Mesendoderm (in vitro differentiated cells): ENCODE results near the gene PBRM1.

Experiments
- DNase-seq: peaks from one replicate; pipeline ENCODE4 v3.0.0; 2013
- H2AK5ac ChIP-seq: 2 replicates; pipeline ENCODE4 v1.6.1; 2013; ENCODE audit warnings: low read length, inconsistent platforms
- H2BK120ac ChIP-seq: 2 replicates; pipeline ENCODE4 v1.6.1; 2013; ENCODE audit warnings: low read depth, mild to moderate bottlenecking, low read length, moderate library complexity, mixed read lengths
- H2BK15ac ChIP-seq: replicated peaks from 2 replicates; pipeline ENCODE4 v1.6.1; 2013; ENCODE audit warnings: low read depth, mild to moderate bottlenecking, moderate library complexity
- H2BK5ac ChIP-seq: 2 replicates; pipeline ENCODE4 v1.6.1; 2013; ENCODE audit warnings: low read length, inconsistent platforms
- H3K18ac ChIP-seq: 2 replicates; pipeline ENCODE4 v1.6.1; 2013; ENCODE audit warnings: mild to moderate bottlenecking, low read length, mixed read lengths
- H3K23ac ChIP-seq: one replicate; pipeline ENCODE4 v1.6.1; 2013; ENCODE audit warnings: low read length
- H3K27ac ChIP-seq: 2 replicates; pipeline ENCODE4 v1.5.1; 2013; ENCODE audit warnings: low read depth, mild to moderate bottlenecking, inconsistent platforms, low read length, moderate library complexity
- H3K27me3 ChIP-seq: 2 replicates; pipeline ENCODE4 v1.6.1; 2013; ENCODE audit warnings: low read length, control low read depth, mild to moderate bottlenecking, inconsistent platforms; ENCODE audit not compliant: insufficient read depth, poor library complexity
- H3K36me3 ChIP-seq: 2 replicates; pipeline ENCODE4 v1.6.1; 2013; ENCODE audit warnings: low read length, inconsistent platforms; ENCODE audit not compliant: control insufficient read depth, insufficient read depth
- H3K4ac ChIP-seq: one replicate; pipeline ENCODE4 v1.6.1; 2013; ENCODE audit warnings: low read depth, mild to moderate bottlenecking, low read length, moderate library complexity
- H3K4me1 ChIP-seq: 2 replicates; pipeline ENCODE4 v1.6.1; 2013; ENCODE audit warnings: low read depth, low read length, inconsistent platforms; ENCODE audit not compliant: control insufficient read depth
- H3K4me2 ChIP-seq: 2 replicates; pipeline ENCODE4 v1.6.1; 2013; ENCODE audit warnings: low read length
- H3K4me3 ChIP-seq: 2 replicates; pipeline ENCODE4 v1.5.1; 2013; ENCODE audit warnings: mild to moderate bottlenecking, low read length
- H3K56ac ChIP-seq: one replicate; pipeline ENCODE4 v1.6.1; 2013; ENCODE audit warnings: low read length
- H3K79me1 ChIP-seq: 2 replicates; pipeline ENCODE4 v1.6.1; 2013; ENCODE audit warnings: low read length, inconsistent platforms
- H3K79me2 ChIP-seq: 2 replicates; pipeline ENCODE4 v1.6.1; 2013; ENCODE audit warnings: mild to moderate bottlenecking, low read length; ENCODE audit not compliant: control insufficient read depth, insufficient read depth
- H3K9ac ChIP-seq: 2 replicates; pipeline ENCODE4 v1.6.1; 2013; ENCODE audit warnings: low read length, inconsistent platforms
- H4K5ac ChIP-seq: one replicate; pipeline ENCODE4 v1.6.1; 2013; ENCODE audit warnings: low read length
- H4K8ac ChIP-seq: one replicate; pipeline ENCODE4 v1.6.1; 2013; ENCODE audit warnings: low read depth, mild to moderate bottlenecking, control low read depth, low read length, moderate library complexity
- WGBS: extraction: QIAGEN DNeasy Blood & Tissue Kit; methylation state at CpG from one replicate; pipeline ENCODE4 v1.1.7; 2013; ENCODE audit warnings: low lambda C conversion rate, missing lambda C conversion rate; ENCODE audit not compliant: insufficient coverage; ENCODE audit errors: extremely low coverage; 5-methylcytosine and 5-hydroxymethylcytosine counted together

PBRM1 gene

DNA sequence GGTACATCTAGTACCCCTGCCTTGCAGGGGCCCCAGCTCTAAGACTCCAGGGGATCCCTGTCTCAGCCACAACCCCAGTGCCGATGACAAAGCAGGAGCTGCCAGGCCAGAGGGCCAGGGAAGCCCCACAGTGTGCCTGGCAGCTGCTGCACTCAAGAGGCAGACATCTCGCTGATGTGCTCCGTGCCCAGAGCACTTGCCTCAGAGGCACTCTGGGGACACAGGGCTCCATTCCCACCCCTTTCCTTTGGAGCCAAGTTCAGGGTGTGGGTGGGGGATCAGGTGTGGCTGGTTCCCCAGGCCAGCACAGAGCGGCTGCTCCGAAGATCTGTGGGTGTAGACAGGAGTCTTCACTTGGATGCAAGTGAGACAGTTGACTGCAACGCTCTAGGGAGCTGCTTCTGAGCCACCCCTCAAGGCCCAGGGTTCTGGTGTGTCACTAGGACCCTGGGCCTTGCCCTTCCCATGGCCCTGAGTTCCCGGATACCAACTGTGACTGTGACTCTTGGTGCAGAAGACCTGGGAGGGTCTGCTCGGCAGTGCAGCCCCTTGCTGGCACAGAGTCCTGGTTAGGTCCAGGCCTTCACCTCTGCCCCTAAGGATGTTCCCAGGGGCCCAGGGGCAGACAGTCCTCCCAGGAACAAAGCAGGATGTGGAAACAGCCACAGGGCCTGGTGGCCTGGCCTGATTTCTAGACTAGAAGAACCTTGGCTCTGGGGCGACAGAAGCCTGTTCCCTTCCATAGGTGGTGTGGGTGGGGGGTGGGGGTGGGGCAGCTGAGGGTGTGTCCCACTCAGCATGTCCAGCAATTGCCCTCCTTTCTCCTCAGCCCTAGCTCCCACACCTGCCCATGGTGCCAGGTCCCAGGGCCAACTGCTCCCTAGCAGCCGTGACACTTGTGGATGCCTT, 154.5 kb downstream of the PBRM1 start:
- no peak overlapping the region for H3K18ac ChIP-seq
- peaks cover 12% of the 10 kb centered on the region for H3K36me3 ChIP-seq
- peaks cover 30% of the 10 kb centered on the region for H3K79me2 ChIP-seq
- H3K4ac ChIP-seq, result no peak overlapping the region
- H4K8ac ChIP-seq, result no peak overlapping the region
- H3K4me2 ChIP-seq, result no peak overlapping the region
- H2BK15ac ChIP-seq, result no peak overlapping the region
- H3K4me1 ChIP-seq, result peaks cover 7% of the 10 kb centered on the region
- no peaks in the 10 kb centered on the region for H3K27me3 ChIP-seq
- H3K79me1 ChIP-seq, result peaks cover 30% of the 10 kb centered on the region
- H2BK120ac ChIP-seq, result no peak overlapping the region
- no peak overlapping the region for H3K56ac ChIP-seq
- H3K27ac ChIP-seq, result no peak overlapping the region
- no peak overlapping the region for H2BK5ac ChIP-seq
- H4K5ac ChIP-seq, result no peak overlapping the region
- no peak overlapping the region for H3K4me3 ChIP-seq
- WGBS, result no CpG with 5 or more reads among the region's 10 CpGs
- no peak overlapping the region for H2AK5ac ChIP-seq
- H3K23ac ChIP-seq, result no peak overlapping the region
- no peak for DNase-seq
- H3K9ac ChIP-seq, result peak overlapping the region; percentile 31

DNA sequence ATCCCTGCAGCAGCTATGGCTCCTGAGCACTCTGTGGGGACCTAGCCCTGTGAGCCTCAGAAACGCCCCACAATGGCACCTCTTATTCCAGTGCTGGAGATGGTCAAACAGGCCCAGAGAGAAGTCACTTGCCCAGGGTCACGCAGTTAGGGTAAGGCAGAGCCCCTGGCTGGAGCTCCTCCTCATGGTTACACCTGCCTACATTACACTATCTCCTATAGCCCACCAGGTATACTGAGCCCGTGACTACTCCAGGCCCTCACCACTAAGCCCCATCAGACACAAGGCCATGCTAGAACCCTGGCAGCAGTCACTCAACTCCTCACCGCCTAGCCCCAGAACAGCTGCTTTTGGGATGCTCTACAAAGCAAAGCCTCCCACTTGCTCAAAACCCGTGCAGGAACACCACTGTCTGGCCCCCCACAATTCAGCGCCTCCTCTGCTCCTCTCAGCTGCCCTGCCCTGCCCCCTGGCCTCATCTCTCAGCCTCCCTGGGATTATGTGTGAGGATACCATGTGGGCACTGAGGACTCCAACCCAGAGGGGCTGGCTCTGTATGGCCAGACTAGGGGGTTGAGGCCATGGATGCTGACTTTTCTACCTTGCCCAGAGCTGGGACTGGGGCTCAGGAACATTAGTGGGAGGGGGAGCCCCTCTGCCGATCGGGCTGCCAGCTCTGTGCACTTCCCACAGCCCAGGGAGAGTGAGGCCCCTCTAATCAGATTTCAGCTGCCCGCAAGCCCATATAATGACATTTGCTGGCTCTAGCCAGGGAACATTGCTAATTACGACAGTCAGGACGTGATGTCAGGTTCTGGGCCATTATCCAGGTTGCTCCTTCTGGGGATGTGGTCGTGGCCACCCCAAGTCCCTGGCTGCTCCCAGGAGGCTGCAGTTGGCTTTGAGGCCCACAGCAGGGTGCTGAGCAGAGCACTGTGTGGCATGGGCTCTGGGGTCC, 156.1 kb downstream of the PBRM1 start:
- H3K36me3 ChIP-seq, result peaks cover 19% of the 10 kb centered on the region
- no peak overlapping the region for H3K56ac ChIP-seq
- no peak overlapping the region for H3K23ac ChIP-seq
- no peaks in the 10 kb centered on the region for H3K27me3 ChIP-seq
- peaks cover 30% of the 10 kb centered on the region for H3K79me2 ChIP-seq
- WGBS, result no CpG with 5 or more reads among the region's 12 CpGs
- no peak overlapping the region for H2BK120ac ChIP-seq
- no peak overlapping the region for H3K18ac ChIP-seq
- H3K9ac ChIP-seq, result no peak overlapping the region
- no peak overlapping the region for H3K27ac ChIP-seq
- no peak for DNase-seq
- no peak overlapping the region for H3K4me2 ChIP-seq
- no peak overlapping the region for H2BK5ac ChIP-seq
- no peak overlapping the region for H3K4ac ChIP-seq
- H2AK5ac ChIP-seq, result no peak overlapping the region
- H3K79me1 ChIP-seq, result peaks cover 30% of the 10 kb centered on the region
- H3K4me1 ChIP-seq, result peaks cover 6% of the 10 kb centered on the region
- H4K5ac ChIP-seq, result no peak overlapping the region
- H3K4me3 ChIP-seq, result no peak overlapping the region
- no peak overlapping the region for H4K8ac ChIP-seq
- no peak overlapping the region for H2BK15ac ChIP-seq

GRCh38 chr3:52528586-52529375, 156.9 kb downstream of the PBRM1 start:
- Histone ChIP-seq H3K4me2 (no peak overlapping the region), H2BK120ac (no peak overlapping the region), H3K27ac (no peak overlapping the region), H3K4me1 (peaks cover 3% of the 10 kb centered on the region), H3K9ac (no peak overlapping the region), H3K56ac (no peak overlapping the region), H2BK15ac (no peak overlapping the region), H3K79me1 (peaks cover 30% of the 10 kb centered on the region), H3K27me3 (no peaks in the 10 kb centered on the region), H3K23ac (no peak overlapping the region), H3K4ac (no peak overlapping the region), H3K36me3 (peaks cover 25% of the 10 kb centered on the region), H3K79me2 (peaks cover 30% of the 10 kb centered on the region), H2BK5ac (no peak overlapping the region), H2AK5ac (no peak overlapping the region), H4K8ac (no peak overlapping the region), H4K5ac (no peak overlapping the region), H3K4me3 (no peak overlapping the region), H3K18ac (no peak overlapping the region)
- no CpG with 5 or more reads among the region's 25 CpGs for WGBS
- DNase-seq, result no peak

- Histone ChIP-seq H4K8ac (no peak overlapping the region), H4K5ac (no peak overlapping the region), H2BK120ac (no peak overlapping the region), H3K27ac (no peak overlapping the region), H3K4me2 (no peak overlapping the region), H3K27me3 (no peaks in the 10 kb centered on the region), H3K36me3 (peaks cover 25% of the 10 kb centered on the region), H3K4me3 (no peak overlapping the region), H3K18ac (no peak overlapping the region), H3K23ac (no peak overlapping the region), H2AK5ac (no peak overlapping the region), H3K9ac (no peak overlapping the region), H3K79me2 (peaks cover 27% of the 10 kb centered on the region), H2BK5ac (no peak overlapping the region), H3K4me1 (peaks cover 3% of the 10 kb centered on the region), H3K56ac (no peak overlapping the region), H2BK15ac (no peak overlapping the region), H3K4ac (no peak overlapping the region), H3K79me1 (peaks cover 28% of the 10 kb centered on the region)
- no CpG with 5 or more reads among the region's 18 CpGs for WGBS
- no peak for DNase-seq
Measured at GRCh38 chr3:52527732-52528585, 157.8 kb downstream of the PBRM1 start.
